Measurements from ENCODE around the gene SLC9B1.

The SLC9B1 gene, protein sequence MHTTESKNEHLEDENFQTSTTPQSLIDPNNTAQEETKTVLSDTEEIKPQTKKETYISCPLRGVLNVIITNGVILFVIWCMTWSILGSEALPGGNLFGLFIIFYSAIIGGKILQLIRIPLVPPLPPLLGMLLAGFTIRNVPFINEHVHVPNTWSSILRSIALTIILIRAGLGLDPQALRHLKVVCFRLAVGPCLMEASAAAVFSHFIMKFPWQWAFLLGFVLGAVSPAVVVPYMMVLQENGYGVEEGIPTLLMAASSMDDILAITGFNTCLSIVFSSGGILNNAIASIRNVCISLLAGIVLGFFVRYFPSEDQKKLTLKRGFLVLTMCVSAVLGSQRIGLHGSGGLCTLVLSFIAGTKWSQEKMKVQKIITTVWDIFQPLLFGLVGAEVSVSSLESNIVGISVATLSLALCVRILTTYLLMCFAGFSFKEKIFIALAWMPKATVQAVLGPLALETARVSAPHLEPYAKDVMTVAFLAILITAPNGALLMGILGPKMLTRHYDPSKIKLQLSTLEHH

DNA sequence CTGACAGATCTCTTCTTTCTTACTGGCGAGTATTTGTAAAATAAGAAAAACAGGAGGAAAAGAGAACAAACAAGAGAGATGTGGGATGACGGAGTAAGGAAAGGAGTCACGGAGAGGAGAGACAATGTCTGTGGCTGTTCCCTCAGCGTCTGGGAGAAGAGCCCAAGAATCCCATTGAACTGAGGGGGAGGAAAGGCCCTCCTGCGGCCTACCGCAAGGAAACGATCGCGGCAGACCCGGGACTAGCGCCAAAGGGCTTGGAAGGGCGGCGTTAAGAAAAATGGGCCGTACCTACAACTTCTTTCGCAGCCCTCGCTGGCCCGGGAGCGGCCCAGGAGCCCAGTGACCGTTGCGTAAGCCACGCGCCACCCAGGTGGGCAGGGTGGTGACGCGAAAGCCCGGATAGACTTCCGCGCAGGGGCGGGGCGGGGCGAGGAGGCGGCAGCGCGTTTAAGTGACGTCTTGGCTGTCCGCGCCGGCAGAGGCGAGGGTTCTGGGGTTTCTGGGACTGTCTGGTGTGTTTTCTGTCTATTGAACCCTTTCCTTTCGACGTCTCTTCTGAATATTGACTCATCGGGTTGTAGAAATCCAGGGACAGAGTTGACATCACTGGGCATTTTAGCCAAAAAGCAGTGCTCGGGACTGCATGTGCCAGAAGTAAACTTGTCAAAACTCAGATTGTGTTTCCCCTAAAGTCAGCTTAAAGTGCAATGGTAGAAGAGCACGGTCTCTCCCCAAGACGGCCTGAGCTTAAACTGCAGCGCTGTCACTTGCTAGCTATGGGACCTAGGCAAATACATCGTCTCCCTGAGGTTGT, at the start of gene SLC9B1:
SLC9B1 (minus strand) TSS at position 398 of the 817 bp plus-strand sequence. CDS start 27,994 bp downstream, outside the sequence.
- DNase-seq (ENCODE audit: low spot score): peak; percentile 88

DNA sequence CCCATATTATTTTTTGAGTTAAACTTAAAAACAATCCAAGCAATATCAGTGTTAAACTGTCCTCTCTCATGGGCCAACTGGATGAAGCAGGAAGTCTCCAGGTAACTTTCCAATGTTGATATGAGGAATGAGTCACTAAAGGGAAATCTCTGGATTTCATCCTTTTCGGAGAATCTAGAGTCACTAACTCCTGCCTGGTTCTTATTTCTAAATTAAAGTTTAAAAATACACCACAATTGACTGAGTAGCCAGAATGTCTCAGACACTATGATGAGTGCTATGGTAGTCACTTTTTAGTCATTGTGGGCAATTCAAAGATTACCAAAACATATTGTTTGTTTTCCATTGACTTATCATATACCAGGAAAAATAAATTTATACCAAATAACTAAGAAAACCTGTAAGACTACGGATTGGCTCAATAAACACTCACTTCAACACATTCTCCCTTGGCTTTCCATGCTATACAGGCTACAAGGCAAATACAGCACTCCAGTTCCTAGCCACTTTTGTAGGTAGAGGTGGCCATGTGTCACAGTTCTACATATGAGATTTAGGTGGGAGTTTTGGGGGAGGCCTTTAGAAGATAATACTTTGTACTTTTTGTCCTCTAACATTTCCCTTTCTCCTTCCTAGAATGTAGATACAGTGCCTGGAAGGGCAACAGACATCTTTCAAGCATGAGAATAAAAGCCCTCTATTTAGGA, 48.5 kb upstream of the SLC9B1 start:
- no peak for DNase-seq (ENCODE audit: low spot score)

DNA sequence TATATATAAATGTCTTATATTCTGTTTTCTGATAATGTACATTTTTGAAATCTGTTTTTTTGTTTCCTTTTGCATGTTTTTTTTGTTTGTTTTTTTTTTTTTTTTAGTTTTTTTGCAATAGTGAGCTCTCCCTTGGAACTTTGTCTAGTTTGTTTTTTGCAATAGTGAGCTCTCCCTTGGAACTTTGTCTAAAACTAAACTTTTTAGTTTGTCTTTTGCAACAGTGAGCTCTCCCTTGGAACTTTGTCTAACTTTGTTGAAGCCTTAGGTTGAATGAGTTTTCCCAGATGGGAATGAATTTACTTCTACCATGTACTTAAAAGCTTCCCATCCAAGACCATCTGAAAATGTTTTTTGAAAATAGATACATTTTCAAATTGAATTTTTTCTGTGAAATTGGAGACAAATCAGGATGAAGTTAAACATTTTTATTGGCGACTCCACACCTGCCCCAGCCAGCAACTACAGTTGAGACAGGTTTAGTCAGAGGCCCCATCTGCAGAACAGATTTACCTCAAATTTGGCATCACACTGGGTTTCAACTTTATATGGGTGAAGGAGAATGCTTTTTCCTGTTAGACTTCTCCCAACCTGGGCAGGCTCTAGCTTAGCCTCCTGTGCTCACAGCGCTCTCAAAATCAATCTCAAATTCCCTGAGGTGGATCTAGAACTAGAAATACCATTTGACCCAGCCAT, 41.1 kb upstream of the SLC9B1 start:
- no peak for DNase-seq (ENCODE audit: low spot score)

DNA sequence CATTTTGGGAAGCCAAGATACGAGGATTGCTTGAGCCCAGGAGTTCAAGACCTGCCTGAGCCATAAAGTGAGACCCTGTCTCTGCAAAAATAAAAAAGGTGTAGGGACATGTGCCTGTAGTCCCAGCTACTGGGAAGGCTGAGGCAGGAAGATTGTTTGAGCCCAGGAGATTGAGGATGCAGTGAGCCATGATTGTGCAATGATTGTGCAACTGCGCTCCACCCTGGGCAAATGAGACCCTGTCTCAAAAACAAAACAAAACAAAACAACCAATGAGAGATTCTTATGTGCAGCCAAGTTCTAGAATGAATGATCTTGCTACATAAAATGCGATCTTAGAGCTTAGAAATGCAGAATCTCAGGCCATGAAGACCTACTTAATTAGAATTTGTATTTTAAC, 34.5 kb upstream of the SLC9B1 start:
- no peak for DNase-seq (ENCODE audit: low spot score)

DNA sequence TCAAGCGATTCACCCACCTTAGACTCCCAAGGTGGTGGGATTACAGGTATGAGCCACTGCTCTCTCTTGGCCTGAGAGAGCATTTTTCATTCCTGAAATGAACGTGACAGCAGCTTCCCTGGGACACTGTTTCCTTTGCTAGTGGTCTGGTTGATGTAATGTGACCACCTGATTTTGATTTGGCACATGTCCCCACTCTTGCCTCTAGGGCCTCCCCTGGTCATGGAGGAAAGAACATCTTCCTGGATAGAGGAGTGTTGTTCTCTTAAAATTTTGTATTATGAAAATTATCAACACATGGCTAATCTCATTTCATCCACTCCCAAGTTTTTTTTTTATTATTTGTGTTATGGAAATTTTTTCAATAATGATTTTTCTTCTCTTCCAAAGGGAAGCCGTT, 33.3 kb upstream of the SLC9B1 start:
- DNase-seq (ENCODE audit: low spot score): no peak

DNA sequence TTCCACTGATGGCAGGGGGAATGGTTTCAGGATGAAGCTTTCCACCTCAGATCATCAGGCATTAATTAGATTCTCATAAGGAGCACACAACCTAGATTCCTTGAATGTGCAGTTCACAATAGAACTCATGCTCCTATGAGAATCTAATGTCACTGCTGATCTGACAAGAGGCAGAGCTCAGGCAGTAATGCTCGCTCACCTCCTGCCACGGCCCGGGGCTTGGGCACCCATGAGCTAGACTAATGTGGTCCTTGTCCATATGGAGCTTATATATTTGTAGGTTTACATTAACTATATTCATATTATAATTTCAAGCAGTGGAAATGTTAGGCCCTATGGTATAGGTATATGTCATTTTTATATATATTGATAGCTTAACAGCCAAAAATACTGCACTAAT, 32.6 kb upstream of the SLC9B1 start:
- DNase-seq (ENCODE audit: low spot score): no peak

DNA sequence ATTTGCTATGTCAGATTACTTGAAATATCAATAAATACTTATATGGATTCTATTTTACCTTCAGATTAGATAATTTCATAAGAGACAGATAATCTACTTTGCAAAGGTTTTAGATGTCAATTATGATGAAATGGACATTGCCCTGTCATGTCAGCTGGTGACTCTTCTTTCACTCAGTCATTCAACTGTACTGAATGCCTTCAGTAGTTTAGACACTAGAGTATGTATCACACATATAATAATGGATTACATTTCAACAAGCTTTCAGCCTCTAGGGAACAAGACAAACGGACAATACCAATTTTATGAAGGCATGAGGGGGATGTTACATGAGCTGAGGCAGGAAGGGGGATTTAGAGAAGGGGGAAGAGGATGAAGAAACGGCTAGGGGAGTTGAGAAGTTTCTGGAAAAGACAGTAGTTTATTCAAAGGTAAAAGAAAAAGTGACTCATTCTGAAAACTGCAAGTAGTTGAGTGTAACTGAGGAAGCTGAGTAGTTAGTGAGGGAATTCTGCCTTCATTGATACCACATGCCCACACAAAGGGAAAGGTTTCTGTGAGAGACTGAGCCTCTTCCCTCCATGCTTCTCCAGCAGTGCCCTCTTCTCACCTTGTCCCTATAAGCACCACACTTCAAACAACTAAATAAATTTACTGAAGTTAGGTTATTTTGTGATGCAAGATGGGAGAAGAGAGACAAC, 31.4 kb upstream of the SLC9B1 start:
- DNase-seq (ENCODE audit: low spot score): no peak

DNA sequence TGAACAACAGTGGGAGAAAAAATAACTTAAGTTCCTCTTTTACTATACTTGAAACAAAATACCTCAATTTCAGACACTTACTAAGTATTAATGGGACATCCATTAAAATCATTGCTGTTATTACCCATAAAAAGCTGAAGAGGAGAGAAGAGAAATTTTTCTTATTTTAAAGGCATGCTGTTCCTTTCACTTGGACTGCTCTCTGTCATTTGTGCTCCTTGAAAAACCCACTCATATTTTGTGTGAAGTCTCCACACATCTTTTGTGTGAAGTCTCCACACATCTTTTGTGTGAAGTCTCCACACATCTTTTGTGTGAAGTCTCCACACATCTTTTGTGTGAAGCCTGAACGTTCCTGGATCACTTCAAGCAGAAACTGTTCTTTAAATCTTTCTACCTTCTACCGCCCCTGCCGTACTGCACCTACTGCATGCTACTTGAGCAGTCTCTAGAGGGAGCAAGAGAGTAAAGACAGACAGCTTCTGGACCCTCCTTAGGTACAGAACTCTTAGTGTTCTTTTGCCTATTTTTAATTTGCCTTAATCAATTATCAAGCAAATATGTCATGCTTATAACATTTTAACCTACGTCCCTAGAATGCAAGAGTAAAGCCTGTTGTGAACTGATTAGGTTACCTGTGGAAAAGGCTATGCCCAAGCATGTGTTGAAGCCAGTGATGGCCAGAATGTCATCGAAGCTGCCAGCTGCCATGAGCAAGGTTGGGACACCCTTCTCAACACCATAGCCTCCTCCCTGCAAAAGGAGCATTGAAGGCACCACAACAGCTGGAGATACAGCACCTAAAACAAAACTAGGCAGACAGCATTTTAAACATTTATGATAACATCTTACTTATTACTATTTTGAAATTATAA, 27.1 kb upstream of the SLC9B1 start:
- DNase-seq (ENCODE audit: low spot score): peak; percentile 55

DNA sequence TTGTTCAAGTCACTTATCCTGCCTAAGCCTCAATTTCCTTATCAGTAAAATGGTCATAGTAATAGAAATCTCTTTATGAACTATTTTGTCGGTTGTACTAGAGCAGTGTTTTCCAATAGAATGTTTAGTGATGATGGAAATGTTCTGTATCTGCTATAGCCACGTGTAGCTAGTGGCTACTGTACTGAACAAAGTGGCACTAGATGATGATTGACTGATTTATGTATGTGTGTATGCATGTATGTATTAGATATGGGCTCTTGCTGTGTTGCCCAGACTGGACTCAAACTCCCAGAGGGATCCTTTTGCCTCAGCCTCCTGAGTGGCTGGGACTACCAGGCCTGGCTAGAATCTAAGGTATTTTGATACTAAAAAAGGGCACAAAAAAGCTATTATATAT, 24.7 kb upstream of the SLC9B1 start:
- DNase-seq (ENCODE audit: low spot score): no peak

DNA sequence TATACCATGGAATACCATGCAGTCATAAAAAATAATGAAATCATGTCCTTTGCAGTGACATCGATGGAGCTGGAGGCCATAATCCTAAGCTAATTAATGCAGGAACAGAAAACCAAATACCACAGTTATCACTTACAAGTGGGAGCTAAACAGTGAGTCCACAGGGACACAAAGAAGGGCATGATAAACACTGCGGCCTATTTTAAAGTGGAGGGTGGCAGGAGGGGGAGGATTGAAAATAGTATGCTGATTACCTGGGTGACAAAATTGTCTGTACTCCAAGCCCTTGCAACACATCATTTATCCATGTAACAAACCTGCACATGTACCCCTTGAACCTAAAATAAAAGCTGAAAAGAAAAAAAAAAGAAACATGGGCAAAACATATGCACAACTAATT, 16.7 kb upstream of the SLC9B1 start:
- DNase-seq (ENCODE audit: low spot score): no peak

DNA sequence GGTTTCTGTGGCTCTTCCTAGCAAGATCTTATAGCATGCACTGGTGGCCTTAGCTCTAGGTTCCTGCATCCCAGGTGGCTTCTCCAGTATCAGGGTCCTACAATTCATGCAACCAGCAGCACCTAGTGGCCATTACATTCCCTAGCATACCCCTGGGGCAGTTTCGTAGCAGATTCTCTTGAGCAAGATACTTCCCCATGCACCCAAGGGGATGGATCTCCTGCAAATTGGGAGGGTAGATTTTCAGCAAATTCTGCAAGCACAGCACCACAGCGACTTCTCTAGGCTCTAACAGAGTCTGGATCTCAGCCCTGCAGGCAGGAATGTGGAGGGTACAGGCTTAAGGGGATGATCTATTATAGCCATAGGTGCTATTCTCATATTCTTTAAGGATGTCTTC, 13.1 kb upstream of the SLC9B1 start:
- peak; percentile 55 for DNase-seq (ENCODE audit: low spot score)

DNA sequence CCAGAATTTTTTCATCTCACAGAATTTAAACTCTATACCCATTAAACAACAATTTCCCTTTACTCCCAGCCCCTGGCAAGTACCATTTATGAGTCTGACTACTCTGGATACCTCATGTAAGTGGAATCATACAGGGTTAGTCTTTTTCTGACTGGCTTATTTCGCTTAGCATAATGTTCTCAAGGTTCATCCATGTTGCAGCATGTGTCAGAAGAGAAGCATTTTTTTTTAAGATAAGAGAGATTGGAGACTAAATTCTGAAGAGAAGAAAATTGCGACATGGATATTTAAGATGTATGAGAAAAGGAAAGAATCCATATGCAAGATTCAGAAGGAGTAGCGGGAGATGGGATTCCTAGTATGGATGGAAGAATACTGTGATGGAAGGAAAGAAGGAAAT, 11.3 kb upstream of the SLC9B1 start:
- DNase-seq (ENCODE audit: low spot score): no peak

DNA sequence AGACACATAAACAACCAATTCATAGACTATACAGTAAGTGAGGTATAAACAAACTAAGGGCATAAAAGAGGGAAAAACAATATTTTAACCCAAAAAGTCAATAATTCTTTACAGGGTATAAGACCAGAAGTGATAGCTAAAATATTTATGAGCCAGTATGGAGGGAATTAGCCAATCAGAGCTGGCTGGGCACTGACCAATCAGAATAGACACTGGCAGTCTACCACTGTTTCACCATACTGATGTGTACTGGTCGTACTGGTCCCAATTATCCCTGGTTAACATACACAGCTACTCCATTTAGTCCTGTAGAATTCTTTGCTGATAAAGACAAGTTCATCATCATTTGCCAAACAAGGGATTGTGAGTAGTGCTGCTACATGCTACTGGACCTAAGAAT, 9.8 kb upstream of the SLC9B1 start:
- DNase-seq (ENCODE audit: low spot score): no peak

DNA sequence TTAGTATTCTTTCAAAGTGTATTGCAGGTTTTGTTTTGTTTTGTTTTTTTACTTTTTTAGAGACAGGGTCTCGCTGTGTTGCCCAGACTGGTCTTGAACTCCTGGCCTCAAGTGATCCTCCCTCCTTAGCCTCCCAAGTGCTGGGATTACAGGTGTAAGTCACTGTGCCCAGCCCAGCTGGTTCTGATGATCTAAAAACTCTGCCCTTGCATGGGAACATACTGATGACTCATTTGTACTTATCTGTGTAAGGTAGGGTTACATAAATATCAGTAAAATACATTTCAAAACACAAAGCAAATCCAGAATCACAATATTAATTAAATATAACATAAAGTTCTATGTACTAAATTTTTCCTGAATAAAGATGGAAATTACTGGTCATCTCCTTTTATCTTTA, 7.4 kb upstream of the SLC9B1 start:
- DNase-seq (ENCODE audit: low spot score): no peak

DNA sequence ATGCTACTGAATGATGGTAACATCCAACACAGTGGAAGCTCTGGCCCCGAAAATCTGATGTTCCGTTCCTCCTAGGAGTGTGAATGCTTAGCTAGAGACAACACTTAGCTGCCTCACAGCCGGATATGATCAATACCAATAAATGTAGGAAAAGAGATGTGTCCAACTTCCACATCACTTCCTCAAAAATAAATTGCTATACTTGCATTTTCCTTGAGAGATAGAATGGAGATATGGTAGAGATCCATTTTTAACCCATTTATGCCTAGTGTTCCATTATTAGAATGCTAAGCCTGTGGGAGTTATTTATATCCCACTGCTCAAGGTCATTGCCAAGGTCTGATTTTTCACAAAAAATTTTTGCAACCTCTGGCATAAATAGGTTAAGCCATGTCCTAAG, 5.5 kb upstream of the SLC9B1 start:
- DNase-seq (ENCODE audit: low spot score): no peak

DNA sequence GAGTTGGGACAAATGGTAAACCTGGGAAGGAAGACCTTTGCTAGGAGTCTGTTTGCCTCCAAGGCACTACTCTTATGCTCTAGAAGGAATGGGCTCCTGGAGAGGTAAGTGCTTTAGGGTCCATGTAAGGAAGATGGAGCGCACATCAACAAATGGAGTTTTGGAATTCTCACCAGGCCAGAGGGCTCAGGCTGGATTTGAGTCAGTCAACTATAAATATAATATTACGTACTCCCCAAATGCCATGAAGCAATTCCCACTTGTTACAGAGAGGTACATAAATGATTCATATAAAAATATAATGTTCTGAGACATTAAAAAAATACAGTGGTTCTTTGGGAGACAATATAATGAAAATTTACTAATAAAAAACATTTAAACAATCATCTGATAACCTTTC, 1.6 kb upstream of the SLC9B1 start:
- DNase-seq (ENCODE audit: low spot score): no peak

DNA sequence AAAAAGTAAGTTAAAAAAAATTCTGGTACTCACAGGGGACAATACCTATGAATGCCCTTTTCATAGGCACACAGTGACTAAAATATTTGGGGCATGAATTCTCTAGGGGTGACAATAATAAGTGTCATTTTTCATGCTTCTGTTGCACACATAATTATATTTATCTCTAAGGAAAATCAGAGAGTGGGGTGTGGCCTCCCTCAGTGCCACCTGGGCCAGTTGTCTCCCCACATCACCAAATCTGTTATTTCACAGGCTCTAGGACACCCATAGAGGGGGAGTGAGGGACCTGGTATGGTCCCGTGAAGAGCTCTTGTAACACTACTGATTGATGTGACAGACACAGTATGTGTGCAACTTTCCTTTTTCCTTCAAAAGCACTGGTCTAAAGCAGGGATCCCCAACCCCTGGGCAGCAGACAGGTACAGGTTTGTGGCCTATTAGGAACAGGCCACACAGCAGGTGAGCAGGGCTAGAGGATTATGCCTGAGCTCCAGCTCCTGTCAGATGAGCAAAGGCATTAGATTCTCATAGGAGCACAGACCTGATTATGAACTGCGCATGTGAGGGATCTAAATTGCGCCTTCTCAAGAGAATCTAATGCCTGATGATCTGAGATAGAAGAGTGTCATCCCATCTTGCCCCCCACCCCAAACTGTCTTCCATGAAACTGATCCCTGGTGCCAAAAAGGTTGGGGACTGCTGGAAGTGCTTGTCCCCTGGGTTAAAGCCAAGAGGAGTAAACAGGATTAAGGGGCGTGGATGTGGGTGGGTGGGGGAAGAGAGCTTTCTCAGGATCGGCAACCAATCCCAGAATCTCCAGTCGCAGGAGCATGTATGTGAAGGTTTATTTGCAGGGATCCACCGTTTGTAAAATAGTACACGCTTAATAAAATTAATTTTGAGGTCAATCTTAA, 856 bp downstream of the SLC9B1 start:
- DNase-seq (ENCODE audit: low spot score): peak; percentile 16

DNA sequence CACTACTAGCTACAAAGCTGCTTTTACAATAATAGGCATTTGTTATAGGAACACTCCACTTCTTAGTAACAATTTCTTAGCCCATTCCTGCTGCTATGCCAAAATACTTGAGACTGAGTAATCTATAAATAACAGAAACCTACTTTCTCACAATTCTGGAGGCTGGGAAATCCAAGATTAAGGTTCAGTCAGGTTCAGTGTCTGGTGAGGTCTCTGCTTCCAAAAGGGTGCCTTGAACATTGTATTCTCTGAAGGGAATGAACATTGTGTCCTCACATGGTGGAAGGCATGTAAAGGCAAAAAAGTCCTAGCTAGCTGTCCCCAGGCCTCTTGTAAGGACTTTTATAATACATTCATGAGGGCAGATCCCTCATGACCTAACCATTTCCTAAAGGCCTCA, 7.0 kb downstream of the SLC9B1 start:
- DNase-seq (ENCODE audit: low spot score): no peak

DNA sequence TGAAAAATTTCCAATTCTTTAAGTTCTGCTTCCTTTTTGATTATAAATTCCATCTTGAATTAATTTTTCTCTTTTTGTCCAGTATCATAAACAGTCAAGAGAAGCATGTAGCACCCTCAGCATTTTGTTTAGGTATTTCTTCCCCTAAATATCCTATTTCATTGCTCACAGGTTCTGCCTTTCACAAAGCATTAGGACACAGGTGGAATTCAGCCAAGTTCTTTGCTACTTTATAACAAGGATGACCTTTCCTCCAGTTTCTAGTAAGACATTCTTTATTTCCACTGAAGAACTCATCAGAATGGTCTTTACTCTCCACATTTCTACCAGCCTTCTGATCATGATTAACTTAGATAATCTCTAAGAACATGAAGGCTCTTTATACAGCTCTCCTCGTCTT, 7.4 kb downstream of the SLC9B1 start:
- DNase-seq (ENCODE audit: low spot score): no peak
